Small intestine (tissue), 7 donors: ENCODE results near the gene CACNA2D1. TPM values are rescaled to one million over a fixed set of nuclear protein-coding genes. Genes with fewer than 3 reads are reported as not detected.

ENCODE experiments used
- DNase-seq, 2 donors: peaks; one replicate each; pipeline versions ENCODE4 v3.0.0 to v3.0.0-alpha.2; 2013
- FAIRE-seq: peaks from 2 replicates; lab custom pipeline; 2012; peaks lifted over from hg19 to GRCh38; lab: Jason Lieb, UNC
- H3K27ac ChIP-seq, 3 donors: one replicate each; pipeline ENCODE4 v1.5.1; 2013; ENCODE audit warnings: low read length in 2 of 3, mild to moderate bottlenecking in 2 of 3, control low read depth in 1 of 3, inconsistent platforms in 1 of 3, low read depth in 1 of 3, moderate library complexity in 1 of 3
- H3K27me3 ChIP-seq, 3 donors: one replicate each; pipeline ENCODE4 v1.6.1; 2013; ENCODE audit warnings: low read length in 3 of 3, inconsistent platforms in 1 of 3; ENCODE audit not compliant: control insufficient read depth in 3 of 3, insufficient read depth in 3 of 3
- H3K36me3 ChIP-seq, 3 donors: one replicate each; pipeline ENCODE4 v1.6.1; 2013; ENCODE audit warnings: low read length in 3 of 3, inconsistent platforms in 1 of 3, low read depth in 1 of 3, mild to moderate bottlenecking in 1 of 3, moderate library complexity in 1 of 3; ENCODE audit not compliant: control insufficient read depth in 3 of 3, insufficient read depth in 2 of 3
- H3K4me1 ChIP-seq, 3 donors: one replicate each; pipeline ENCODE4 v1.6.1; 2013; ENCODE audit warnings: low read length in 2 of 3, inconsistent platforms in 1 of 3, low read depth in 1 of 3, mild to moderate bottlenecking in 1 of 3, moderate library complexity in 1 of 3; ENCODE audit not compliant: control insufficient read depth in 3 of 3, insufficient read depth in 2 of 3
- H3K4me3 ChIP-seq, 3 donors: one replicate each; pipeline ENCODE4 v1.5.1; 2013; ENCODE audit warnings: low read length in 3 of 3, control low read depth in 1 of 3, inconsistent platforms in 1 of 3, low read depth in 1 of 3, mild to moderate bottlenecking in 1 of 3, moderate library complexity in 1 of 3
- H3K9me3 ChIP-seq, 2 donors: one replicate each; pipeline ENCODE4 v1.6.1; 2013; ENCODE audit warnings: low read depth in 1 of 2, low read length in 1 of 2; ENCODE audit not compliant: control insufficient read depth in 2 of 2, insufficient read depth in 1 of 2
- WGBS, 3 donors: extraction: QIAGEN DNeasy Blood & Tissue Kit; methylation state at CpG; one replicate each; pipeline ENCODE4 v1.1.7; 2013; 5-methylcytosine and 5-hydroxymethylcytosine counted together
- polyA plus RNA-seq, 4 donors: library from polyadenylated mRNA; stranded (reverse) in 3 of 4; unstranded in 1 of 4; fragments of 200-250 nt in 3 of 4; fragments of 120-200 nt in 1 of 4; gene quantifications; one replicate each; pipeline versions ENCODE4 v1.2.1 to v1.2.3, GENCODE V29; 2013
- donor health status: healthy with polysubstance abuse.
- donor health status: control.
- donor health status: control.
- donor health status: Bipolar disorder and iron deficiency.
- donor health status: healthy.

Gene CACNA2D1
- polyA plus RNA-seq, 4 donors = 1.3 to 4.8 (median 2.7) TPM

DNA sequence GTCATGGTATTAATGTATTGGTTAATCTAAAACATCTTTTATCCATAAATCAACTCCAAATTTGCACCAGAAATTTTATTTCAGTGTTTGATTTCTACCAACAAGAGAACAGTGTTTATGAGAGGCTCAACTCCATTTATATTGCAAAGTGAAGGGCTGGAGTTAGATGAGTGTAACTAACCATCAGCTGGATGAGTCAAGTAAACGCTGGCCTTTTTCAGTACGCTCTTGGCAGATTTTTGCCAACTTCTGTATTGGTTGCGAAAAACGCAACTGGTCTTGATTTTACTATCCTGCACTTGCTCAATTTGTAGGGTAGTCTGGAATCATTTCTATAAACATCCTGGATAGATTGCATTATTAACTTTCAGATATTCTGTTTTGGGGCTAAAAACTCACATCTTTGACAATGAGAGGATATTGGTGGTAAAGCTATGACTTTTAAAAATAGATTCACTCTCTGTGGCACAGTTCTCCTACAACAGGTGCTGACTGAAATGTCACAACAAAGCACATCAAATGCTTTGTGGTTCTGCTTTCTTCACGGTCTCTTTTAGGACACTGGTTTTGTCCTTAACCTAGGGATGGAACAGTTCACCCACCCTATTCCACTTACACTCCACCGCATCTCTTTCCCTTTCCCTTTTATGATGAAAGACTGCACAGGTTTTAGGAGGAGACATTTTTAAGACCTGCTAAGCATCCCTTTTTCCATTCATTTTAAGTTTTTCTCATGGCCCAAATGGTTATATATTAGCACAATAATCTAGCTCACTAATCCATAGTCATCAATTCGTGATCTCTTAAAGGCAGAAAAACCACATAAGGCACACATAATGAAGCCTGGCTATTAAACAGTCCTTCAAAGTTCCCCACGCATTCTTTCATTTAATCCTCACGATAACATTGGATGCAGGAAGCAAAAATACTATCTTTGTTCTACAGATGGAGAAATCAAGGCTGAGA, 12.8 kb downstream of the CACNA2D1 start:
- no peaks in the 10 kb centered on the region for H3K9me3 ChIP-seq
- peaks cover 0 to 2% (median 0%) of the 10 kb centered on the region in 3 donors for H3K4me1 ChIP-seq
- no peaks in the 10 kb centered on the region for H3K36me3 ChIP-seq
- no peak overlapping the region for H3K4me3 ChIP-seq
- H3K27ac ChIP-seq = no peak overlapping the region
- no peak for FAIRE-seq
- no peaks in the 10 kb centered on the region for H3K27me3 ChIP-seq
- 65 to 79% (median 79%) methylated on average over 9 of the region's 9 CpGs for WGBS, 3 donors
- no peak for DNase-seq

DNA sequence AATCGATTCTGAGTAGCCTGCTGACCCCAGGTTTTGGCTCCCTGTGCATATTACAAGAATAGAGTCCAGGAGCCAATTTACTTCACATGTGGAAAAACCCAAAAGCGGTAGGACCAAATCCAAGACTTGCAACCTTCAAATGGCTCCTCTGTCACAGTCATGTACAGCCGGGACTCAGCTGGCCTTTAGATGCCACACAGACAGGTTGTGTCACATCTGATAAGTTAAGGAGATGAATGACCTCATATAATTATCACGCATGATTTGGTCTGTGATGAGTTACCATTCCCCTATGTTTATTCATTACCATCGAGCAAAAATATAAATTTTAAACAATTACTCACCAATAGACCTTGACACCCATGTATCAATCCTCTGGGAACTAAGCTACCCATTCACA, 14.2 kb downstream of the CACNA2D1 start:
- Histone ChIP-seq H3K9me3 (no peaks in the 10 kb centered on the region), H3K4me1 (peaks cover 0 to 2% (median 0%) of the 10 kb centered on the region in 3 donors), H3K27me3 (no peaks in the 10 kb centered on the region), H3K36me3 (no peaks in the 10 kb centered on the region), H3K4me3 (no peak overlapping the region), H3K27ac (no peak overlapping the region)
- FAIRE-seq (no peak), DNase-seq (no peak)
- WGBS, 3 donors = 66 to 77% (median 69%) methylated on average over 5 of the region's 5 CpGs

DNA sequence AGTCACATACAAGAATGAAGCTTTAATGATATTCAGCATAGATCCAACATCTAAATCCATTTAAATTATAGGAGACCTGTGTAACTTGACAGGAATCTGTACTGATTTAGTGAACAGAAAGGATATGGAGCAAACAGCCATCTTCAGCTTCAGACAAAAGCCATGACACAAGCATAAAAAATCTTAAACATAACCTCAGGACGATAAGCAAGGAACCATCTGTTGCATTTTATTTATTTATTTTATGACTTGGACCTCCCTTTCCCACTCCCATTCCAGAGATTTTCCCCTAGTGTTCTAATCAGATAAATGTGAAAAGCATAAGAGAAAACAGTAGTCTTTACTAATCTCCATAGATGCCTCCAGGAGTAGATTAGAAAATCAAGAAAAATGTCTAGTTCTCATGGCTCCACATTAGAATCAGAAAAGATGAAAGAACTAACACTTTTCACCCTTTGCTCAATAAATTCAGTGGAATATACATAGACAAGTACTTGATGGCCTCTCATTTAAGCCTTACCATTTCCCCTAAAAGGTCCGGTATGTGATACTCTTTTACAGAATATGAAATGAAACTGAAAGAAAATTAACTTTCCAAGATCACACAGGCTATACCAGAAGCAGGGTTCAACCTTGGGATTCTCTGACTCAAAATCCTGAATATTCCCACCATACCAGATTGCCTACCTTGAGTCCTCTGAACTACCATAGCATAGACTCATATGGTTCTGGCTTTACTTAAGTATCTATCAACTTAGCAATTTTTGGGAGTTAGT, 15.2 kb downstream of the CACNA2D1 start:
- Histone ChIP-seq H3K27ac (no peak overlapping the region), H3K9me3 (no peaks in the 10 kb centered on the region), H3K27me3 (no peaks in the 10 kb centered on the region), H3K4me1 (peaks cover 0 to 2% (median 0%) of the 10 kb centered on the region in 3 donors), H3K4me3 (no peak overlapping the region), H3K36me3 (no peaks in the 10 kb centered on the region)
- 64 to 77% (median 75%) methylated on average over 2 of the region's 2 CpGs for WGBS, 3 donors
- no peak for FAIRE-seq
- DNase-seq = no peak

DNA sequence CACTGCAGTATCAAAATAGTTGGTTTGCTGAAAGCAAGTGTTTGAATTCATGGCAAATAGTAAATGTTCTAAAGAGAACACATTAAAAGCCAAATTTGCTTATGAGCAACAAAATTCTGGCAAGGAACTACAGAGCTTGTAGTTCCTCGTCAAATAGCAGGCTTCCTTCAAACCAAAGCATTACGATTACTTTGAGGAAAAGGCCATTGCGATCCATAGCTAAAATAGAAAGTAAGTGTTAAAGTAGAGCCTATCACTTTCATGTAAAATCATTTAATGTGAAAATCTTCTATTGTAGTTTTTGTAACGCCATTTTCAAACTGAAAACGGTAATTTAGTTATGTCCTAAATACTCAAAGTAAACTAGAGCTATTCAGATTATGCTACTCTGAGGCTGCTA, 20.1 kb downstream of the CACNA2D1 start:
- FAIRE-seq = no peak
- DNase-seq = no peak
- Histone ChIP-seq H3K27me3 (no peaks in the 10 kb centered on the region), H3K36me3 (no peaks in the 10 kb centered on the region), H3K27ac (no peak overlapping the region), H3K4me1 (no peaks in the 10 kb centered on the region), H3K9me3 (no peaks in the 10 kb centered on the region), H3K4me3 (no peak overlapping the region)
- WGBS, 3 donors = 69 to 82% (median 76%) methylated on average over 5 of the region's 5 CpGs

DNA sequence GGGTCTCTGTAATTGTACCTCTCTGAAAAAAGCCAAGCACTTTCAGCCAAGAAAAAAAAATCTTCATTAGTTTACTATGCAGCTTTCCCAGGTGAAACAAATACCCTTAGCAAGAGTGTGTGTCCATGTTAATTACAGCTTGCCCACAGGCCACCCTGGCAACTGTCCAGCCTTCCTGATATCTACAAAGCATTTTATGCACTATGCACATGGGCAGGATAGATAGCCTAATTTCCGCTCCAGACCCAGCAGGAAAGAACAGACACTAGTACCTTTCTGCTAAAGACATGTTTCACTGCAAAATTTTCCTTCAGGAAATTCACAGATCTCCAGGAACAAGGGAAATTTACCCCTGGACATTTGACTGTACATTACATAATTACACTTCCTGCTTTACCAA, 24.4 kb downstream of the CACNA2D1 start:
- WGBS, 3 donors = 81 to 94% (median 91%) methylated on average over 1 of the region's 1 CpG
- H3K4me1 ChIP-seq = no peaks in the 10 kb centered on the region
- H3K9me3 ChIP-seq = no peaks in the 10 kb centered on the region
- H3K27ac ChIP-seq = no peak overlapping the region
- FAIRE-seq (no peak), DNase-seq (no peak)
- H3K27me3 ChIP-seq = no peaks in the 10 kb centered on the region
- no peak overlapping the region for H3K4me3 ChIP-seq
- no peaks in the 10 kb centered on the region for H3K36me3 ChIP-seq

DNA sequence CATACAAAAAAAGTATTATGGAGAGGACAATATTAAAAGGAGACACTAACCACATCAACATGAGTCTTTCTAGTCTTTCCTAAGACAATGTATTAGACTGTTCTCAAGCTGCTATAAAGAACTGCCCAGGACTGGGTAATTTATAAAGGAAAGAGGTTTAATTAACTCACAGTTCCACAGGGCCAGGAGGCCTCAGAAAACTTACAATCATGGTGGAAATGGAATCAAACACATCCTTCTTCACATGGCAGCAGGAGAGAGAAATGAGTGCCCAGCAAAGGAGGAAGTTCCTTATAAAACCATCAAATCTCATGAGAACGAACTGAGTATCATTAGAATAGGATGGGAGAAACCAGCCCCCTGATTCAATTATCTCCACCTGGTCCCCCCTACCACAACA, 25.7 kb downstream of the CACNA2D1 start:
- DNase-seq (no peak), FAIRE-seq (no peak)
- no peaks in the 10 kb centered on the region for H3K9me3 ChIP-seq
- 72 to 88% (median 79%) methylated on average over 1 of the region's 1 CpG for WGBS, 3 donors
- no peaks in the 10 kb centered on the region for H3K4me1 ChIP-seq
- H3K27me3 ChIP-seq = no peaks in the 10 kb centered on the region
- H3K4me3 ChIP-seq = no peak overlapping the region
- no peaks in the 10 kb centered on the region for H3K36me3 ChIP-seq
- no peak overlapping the region for H3K27ac ChIP-seq

DNA sequence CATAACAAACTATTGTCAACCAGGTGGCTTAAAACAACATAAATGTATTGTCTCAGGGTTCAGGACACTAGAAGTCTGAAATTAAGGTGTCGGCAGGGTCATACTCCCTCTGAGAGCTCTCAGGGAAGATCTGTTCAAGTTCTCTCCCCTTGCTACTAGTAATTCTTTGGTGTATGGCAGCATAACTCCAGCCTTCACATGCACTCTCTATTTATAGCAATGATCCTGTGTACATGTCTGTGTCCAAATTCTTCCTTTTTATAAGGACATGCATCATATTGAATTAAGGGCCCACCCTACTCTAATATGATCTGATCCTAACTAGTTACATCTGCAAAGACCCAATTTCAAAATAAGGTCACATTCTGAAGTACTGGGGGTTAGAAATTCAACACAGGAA, 27.2 kb downstream of the CACNA2D1 start:
- no peak for DNase-seq
- FAIRE-seq = no peak
- H3K4me3 ChIP-seq = no peak overlapping the region
- 89 to 100% (median 95%) methylated on average over 1 of the region's 1 CpG for WGBS, 3 donors
- H3K27ac ChIP-seq = no peak overlapping the region
- H3K9me3 ChIP-seq = no peaks in the 10 kb centered on the region
- H3K4me1 ChIP-seq = no peaks in the 10 kb centered on the region
- no peaks in the 10 kb centered on the region for H3K36me3 ChIP-seq
- H3K27me3 ChIP-seq = no peaks in the 10 kb centered on the region

DNA sequence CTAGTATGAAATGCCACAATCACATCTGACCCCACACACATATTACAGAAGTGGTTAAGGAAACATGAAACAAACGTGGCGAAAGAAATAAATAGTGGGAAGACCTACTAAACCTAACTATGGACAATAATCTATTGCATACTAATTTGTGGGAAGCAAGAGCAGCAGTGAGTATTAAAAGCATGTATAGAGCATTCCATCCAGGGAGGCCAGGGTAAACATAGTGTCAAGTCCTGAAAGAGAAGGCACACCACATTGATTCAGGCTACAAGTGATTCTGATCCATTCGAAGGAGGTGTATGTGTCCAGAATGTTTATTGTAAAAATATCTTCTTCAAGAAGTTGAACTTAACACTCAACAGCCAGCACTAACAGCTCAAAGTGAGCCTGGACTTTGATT, 29.2 kb downstream of the CACNA2D1 start:
- Histone ChIP-seq H3K9me3 (no peaks in the 10 kb centered on the region), H3K36me3 (no peaks in the 10 kb centered on the region), H3K27me3 (no peaks in the 10 kb centered on the region), H3K4me3 (no peak overlapping the region), H3K4me1 (no peaks in the 10 kb centered on the region), H3K27ac (no peak overlapping the region)
- FAIRE-seq (no peak), DNase-seq (no peak)
- 67 to 81% (median 80%) methylated on average over 3 of the region's 3 CpGs for WGBS, 3 donors
